Midbrain (tissue), 1 donor: ENCODE data around the gene CDH23.
A peak's percentile ranks its signal among the peaks of the same experiment; 100 is the strongest.

Source experiments
- DNase-seq: peaks from one replicate; lab custom pipeline; 2025; lab: John Stamatoyannopoulos, UW

The CDH23 gene

DNA sequence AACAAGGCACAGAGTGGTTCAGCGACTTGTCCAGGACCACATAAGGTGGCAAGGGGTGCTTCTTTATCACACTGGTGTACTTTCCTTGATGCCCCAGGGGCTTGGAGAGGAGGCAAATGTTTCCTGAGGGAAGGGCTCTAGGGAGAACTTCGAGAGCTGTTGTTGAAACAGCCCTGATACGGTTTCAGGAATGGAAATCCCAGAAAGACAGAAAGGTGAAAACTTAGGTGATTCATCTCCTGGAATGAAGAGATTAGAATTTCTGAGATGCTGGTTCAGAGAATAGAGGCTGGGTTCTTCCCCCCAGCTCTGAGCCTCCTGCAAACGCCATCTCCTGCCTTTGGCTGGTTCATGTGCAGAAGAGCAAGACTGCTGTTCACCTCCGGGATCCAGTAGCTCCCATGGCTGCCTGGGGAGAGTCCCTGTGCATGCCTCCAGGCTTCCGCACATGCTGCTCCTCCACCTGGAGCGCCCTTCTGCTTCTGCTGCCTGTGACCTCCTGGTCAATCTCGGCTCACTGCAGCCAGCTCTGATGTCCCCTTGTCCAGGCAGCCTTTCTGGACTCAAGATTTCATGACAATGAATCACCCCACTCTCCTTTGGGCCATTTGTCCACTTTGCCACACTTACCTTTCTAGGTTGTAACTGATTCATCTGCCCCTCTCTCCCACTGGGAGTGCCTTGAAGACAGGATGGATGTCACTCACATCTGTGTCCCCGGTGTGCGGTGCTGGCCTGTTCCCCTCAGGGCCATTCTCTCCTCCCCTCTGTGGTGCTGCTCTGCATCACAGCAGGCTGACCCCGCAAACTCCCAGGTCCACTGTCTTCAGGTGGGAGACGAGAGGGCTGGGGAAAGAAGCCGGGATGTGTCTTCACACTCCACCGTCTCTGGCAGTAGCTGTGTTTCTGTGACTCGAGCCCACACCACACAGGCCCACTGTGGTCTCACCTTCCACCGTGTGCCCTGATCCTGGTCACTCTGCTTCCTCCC lies 3.6 kb upstream of the CDH23 start:
- no peak for DNase-seq

DNA sequence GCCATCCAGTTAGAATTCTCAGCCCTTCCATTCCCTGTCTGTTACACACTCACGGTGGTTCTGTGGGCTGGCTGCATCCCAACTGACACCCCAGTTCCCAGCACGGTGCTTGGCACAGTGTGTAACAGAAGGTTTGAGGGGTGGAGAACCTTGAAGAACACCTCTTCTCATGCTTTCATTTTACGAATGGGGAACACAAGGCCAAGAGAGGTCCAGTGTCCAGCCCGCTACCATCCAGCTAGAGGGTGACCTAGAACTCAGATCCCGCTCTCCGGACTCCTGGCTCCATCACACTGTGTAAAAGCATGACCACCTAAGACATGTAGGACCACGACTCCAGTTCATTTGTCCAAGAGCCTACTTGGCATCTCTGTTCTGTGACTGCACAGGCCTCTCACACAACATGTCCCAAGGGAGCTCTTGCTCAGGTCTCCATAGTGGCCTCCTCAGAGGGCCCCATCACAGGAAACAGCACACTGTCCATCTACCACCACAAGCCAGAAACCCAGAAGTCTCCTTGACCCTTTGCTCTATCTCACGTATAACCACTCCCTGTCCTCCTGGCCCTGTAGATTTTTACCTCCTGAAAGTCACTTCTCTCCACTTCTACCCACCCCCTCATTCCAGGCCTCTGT lies 2.8 kb upstream of the CDH23 start:
- DNase-seq = no peak

DNA sequence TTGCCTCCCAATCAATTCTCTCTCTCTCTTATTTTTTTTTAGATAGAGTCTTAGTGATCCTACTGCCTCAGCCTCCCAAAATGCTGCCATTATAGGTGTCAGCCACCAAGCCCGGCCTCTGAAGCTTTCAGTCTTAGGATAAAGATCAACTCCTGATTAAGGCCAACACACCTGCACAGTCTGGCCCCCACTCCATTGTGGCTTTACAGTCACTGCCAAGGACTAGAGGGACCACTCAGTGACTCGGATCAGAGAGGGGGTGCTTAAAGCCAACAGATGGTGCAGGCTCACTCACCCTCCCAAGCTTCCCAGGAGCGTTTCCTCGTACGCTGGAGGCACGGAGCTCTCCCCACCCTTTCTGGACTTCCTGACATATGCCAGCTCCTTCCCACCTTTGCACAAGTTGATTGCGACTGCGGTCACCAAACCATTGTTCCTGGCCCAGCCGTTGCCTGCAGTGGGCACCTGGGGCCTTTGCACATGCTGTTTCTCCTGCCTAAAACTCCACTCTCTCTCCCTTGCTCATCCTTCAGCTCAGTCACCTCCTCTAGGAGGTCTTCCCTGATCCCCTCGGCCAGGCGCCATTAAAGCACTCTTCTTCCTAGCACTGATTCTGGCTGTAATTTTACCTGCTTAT lies 1.7 kb upstream of the CDH23 start:
- DNase-seq = no peak

- DNase-seq = no peak
These were observed 1.1 kb upstream of the CDH23 start for GRCh38 chr10:71395621-71396020.

DNA sequence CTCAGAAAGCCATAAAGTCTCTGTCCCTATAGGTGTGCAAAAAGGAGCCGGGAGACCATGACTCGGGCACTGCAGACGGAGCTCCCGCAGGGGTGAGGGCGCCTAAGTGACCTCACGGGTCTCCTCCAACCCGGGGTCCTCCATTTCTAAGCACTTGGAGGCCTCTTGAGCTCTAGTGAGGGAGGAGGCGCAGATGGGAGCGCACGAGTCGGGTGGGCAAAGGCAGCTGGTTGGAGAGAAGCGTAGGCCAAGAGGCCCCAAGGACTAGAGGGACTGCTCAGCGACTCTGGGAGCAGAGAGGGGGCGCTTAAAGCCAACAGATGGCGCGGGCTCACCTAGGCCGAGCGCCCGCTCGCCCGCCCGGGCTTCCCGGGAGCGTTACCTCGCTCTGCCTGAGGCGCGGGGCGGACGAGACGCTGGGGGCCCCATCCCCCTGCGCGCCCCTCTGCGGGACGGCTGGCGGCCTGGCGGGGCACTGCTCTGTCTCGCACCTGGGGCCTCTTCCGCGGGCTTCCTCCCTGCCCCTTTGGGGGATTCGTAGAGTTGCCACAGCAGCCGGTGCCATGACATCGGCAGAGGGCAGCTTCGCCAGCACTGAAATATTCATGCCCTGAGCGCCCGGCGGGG lies 523 bp upstream of the CDH23 start:
- DNase-seq = peak; percentile 69

- no peak for DNase-seq
These were observed 834 bp downstream of the CDH23 start for GRCh38 chr10:71397296-71398212.

DNA sequence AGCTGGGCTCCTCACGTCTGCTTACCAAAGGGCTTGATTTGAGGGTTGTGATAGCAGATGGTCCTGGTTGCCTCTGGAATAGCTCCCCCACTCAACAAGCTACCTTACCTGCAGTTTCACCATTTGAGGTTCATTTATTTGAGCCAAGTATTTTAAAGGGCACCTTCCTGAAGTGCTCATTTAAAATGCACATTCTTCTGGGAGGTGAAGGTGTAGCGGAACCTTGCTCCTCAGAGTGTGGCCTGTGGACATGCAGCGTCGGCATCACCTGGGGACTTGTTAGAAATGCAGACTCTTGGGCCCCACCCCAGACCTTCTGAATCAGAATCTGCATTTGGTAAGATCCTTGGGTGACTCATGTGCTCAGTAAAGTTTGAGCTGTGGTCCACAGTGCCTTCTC lies 2.3 kb downstream of the CDH23 start:
- DNase-seq = no peak

- DNase-seq = no peak
These were observed 3.2 kb downstream of the CDH23 start for GRCh38 chr10:71399946-71400345.

DNA sequence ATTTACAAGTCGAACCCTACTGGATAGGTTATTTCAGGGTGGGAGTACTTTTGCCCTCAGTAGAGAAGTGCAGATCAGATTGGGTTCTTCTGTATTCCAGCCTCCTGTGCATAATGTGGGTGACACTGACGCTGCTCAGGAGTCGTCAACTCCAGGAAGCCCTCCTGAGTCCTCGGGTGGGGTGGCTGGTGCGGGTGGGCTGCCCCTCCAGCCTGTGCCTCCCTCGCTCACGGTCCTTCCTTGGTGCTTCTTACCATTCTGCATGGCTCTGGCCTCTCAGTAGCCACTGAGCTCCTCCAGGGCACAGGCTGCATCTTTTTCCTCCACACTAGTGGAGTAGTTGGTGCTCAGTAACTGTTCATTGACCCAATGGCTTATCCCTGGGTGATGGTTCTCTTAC lies 4.3 kb downstream of the CDH23 start:
- no peak for DNase-seq

DNA sequence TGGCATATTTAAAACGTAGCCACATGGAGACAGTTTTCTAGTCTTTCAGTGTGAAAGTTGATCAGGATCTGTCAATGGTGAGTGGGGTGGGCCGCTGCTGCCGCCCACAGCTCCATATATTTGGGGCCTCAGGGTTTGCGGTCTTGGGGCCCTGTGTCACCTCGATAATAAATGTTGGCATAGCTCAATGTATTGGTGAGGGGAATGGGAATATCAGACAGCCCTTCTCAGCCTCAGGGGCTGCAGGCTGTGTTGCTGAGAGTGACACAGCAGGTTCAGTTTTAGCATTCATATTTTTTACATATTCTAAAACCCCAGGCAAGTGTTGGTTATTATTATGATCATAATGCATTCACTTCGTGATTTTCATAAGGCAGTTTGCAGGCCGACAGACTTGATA lies 5.3 kb downstream of the CDH23 start:
- no peak for DNase-seq

GRCh38 chr10:71404503-71405295 lies 8.0 kb downstream of the CDH23 start:
- DNase-seq = no peak

DNA sequence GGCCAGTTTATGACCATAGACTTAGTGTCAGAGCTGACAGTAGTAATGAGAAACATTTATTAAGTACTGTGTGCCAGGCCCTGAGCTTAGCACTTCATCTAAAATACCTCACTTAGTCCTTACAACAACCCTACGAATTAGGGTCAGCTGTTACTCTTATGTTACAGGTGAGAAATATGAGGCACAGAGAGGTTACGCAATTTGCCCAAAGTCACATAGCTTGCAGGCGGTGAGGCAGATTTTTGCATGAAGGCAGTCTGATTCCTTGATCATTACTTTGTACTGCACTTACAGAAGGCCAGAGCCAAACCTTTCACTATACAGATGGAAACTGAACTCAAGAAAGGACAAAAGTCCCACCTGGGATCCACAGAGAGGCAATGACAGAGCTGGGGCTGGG lies 10.2 kb downstream of the CDH23 start:
- DNase-seq = no peak

DNA sequence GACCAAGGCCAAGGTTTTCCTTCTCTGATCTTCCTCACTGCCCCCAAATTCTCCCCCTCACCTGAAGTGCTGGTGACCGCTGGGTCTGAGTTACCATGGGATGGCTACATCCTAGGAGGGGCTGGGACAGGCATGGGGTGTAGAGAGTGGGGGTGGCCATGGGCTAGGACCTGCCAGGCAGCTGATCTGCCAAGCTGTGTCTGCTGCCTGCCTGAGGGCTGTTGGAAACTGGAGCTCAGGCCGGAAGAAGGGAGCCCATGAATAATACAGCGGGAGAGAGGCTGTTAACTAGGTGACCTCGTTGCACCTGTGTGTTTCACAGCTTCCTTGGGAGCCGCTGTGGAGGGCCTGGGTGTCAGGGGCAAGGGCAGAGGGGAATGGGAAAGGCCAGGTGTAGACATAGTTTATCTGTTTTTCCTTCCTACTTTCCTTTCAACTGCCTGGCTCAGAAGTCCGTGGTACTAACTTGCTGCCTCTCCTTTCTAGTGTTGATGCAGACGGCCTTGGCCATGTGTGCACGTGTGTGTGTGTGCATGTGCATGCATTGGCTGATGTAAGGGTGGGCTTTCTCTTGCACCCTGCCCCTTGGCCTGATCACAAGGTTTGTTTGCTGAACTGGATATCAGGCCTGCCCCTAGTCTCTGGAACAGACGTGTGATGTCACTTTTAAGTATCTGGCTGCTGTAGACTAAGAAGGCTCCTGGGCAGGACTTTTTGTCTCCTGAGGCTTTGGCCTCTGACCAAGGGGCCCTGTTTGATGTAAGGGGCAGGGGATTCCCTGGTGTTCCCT lies 11.9 kb downstream of the CDH23 start:
- no peak for DNase-seq

DNA sequence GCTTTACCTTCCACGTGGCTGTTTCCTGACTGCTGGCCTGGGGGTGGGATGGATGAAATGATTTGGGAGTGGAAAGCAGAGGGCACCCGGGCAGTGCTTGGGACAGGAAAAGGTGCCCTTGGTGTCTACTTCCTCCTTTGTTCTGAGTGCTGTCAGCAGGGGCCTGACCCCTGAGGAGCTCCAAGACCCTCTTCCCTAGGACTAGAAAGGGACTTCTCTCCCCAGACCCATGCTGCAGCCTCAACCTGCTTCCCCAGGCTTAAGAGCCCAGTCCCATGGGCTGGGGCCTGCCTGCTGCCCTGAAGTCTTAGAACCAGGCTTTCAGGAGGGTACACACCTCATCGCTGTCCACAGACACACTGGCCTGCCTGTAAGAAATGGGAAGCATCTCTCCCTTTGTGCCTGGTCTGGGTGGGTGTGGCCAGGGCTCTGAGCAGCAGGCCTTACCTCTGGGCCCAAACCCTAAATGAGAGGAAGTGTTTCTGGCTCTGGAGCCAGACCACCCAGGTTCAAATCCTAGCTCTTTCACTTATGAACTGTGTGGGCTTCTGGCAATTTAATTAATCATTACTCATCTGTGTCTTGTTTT lies 12.9 kb downstream of the CDH23 start:
- DNase-seq = no peak

GRCh38 chr10:71413581-71413980 lies 16.9 kb downstream of the CDH23 start:
- no peak for DNase-seq

DNA sequence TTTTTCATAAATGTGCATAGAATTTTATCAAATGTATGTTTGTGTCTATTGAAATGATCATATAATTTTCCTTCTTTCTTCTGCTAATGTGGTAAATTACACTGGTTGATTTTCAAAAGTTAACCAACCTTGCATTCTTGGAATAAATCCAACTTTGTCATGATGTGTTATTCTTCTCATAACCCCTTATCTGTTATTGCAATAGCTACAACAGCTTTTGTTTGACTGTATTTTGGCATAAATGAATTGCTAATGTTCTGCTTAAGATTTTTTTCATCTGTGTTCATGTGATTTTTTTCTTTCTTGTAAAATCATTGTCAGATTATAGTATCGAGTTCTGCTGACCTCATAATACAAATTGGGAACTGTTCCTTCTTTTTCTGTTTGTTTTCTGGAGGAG lies 17.6 kb downstream of the CDH23 start:
- no peak for DNase-seq

GRCh38 chr10:71419002-71419540 lies 22.4 kb downstream of the CDH23 start:
- no peak for DNase-seq

DNA sequence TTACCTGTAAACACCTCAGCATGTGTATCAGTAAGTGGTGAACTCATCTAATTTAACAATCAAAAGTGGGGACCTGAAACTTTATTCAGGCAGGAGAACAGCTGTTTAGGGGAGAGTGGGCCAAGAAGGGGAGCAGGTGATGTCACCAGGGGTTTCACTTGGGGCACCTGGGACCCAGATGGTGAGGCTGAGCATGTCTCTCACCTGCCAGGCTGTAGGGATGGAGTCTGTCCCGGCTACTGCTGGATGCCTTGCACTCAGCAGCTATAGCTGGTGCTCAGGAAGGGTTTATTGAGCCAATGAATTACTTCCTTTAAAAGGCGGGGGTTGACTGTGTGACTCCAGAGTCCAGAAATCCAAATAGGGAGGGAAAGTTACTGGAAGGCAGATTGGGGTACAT lies 23.0 kb downstream of the CDH23 start:
- DNase-seq = no peak

GRCh38 chr10:71421075-71421434 lies 24.3 kb downstream of the CDH23 start:
- no peak for DNase-seq
